ENCODE results near the gene WFDC13.

DNA sequence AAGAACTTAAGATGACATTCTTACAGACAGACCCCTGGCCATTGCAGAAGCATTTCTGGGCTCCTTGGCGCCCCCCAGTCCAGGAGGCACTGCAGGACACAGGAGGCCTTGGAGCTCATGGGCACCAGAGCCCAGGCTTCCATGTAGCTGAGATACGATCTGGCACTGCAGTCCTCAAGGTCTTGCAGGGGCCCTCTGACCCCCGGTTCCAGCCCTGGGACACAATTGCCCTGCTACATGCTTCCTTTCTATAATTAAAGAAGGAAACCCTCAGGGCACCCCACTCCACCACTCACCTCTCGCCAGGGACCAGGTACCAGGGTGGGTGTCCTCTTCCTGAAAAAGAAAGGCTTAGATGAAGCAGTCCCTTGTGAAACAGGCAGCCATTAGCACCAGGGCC is 56.3 kb downstream of the WFDC13 start:
- TF ChIP-seq CTCF (IDR thresholded peaks at IDR 0.05; ENCODE audit: borderline replicate concordance, extremely low read depth, low read length, poor library complexity, severe bottlenecking), result no peak
- TF ChIP-seq EZH2 (IDR thresholded peaks at IDR 0.05; ENCODE audit: borderline replicate concordance, low read depth, low read length, severe bottlenecking), result no peak

Measured in DND-41 (cell line).